GM23248 (cell line): ENCODE measurements around the gene FRK.

Experiments
- EZH2 ChIP-seq: fragments of 200-600 bp; sonication (generic); IDR thresholded peaks from 2 replicates; pipeline ENCODE4 v1.6.1; 2018; ENCODE audit warnings: antibody characterized with exemption, mild to moderate bottlenecking; ENCODE audit not compliant: insufficient read depth, poor library complexity, severe bottlenecking
- EZH2phosphoT487 ChIP-seq: fragments of 200-600 bp; sonication (generic); IDR thresholded peaks from 2 replicates; pipeline ENCODE4 v1.6.1; 2018; ENCODE audit warnings: antibody characterized with exemption, moderate library complexity, mild to moderate bottlenecking, low read depth; ENCODE audit not compliant: insufficient read depth

DNA sequence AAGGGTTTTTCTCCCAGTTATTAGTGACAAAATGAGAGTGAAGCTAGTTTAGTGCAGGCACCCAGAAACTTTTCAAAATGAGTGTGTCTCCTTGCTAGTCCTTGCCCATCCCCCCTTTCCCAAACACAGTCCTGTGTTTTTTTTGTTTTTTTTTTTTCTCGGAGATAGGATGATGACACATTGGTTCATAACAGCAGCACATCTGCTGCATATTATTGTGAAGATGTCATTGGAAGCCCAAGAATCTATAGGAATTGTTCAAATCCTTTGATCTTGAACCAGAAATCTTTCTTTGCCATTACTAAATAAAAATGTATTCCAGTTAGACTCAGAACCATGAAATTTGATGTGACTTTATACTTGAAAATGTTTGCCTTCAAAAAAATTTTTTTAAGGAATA, 162.4 kb downstream of the FRK start:
- no peak for TF ChIP-seq EZH2
- no peak for TF ChIP-seq EZH2phosphoT487
